ENCODE data around the gene HOXC6.

- TF ChIP-seq CTCF (IDR thresholded peaks at IDR 0.05) (no peak), POLR2A (IDR thresholded peaks at IDR 0.05; ENCODE audit: low read depth) (no peak)
Observed at GRCh38 chr12:54016478-54016964, 11.7 kb upstream of the HOXC6 start.

Data from esophagus muscularis mucosa (tissue), 3 donors.